Kidney (tissue), 14 donors: ENCODE measurements around the gene USP19. TPM values are rescaled to one million over a fixed set of nuclear protein-coding genes. Genes with fewer than 3 reads are reported as not detected.

Experiments
- DNase-seq, 5 donors: peaks; one replicate each; pipeline ENCODE4 v3.0.0-alpha.2; 2013 to 2020
- FAIRE-seq: peaks from 2 replicates; lab custom pipeline; 2012; peaks lifted over from hg19 to GRCh38; lab: Jason Lieb, UNC
- H3K27ac ChIP-seq, 2 donors: one replicate each; pipeline ENCODE4 v1.7.0; 2013; ENCODE audit warnings: low read depth in 2 of 2, low read length in 2 of 2, inconsistent platforms in 1 of 2
- H3K27me3 ChIP-seq: one replicate; pipeline ENCODE4 v1.7.1; 2013; ENCODE audit warnings: low read length, inconsistent platforms; ENCODE audit not compliant: control insufficient read depth, insufficient read depth
- H3K36me3 ChIP-seq, 3 donors: one replicate each; pipeline versions ENCODE4 v1.7.0 to v1.7.1; 2013; ENCODE audit warnings: low read length in 3 of 3, control low read depth in 1 of 3, inconsistent platforms in 1 of 3; ENCODE audit not compliant: insufficient read depth in 3 of 3, control insufficient read depth in 2 of 3
- H3K4me1 ChIP-seq, 3 donors: one replicate each; pipeline versions ENCODE4 v1.7.0 to v1.7.1; 2013; ENCODE audit warnings: low read length in 3 of 3, inconsistent platforms in 1 of 3, low read depth in 1 of 3; ENCODE audit not compliant: control insufficient read depth in 2 of 3, insufficient read depth in 2 of 3
- H3K4me3 ChIP-seq, 3 donors: one replicate each; pipeline versions ENCODE4 v1.7.0 to v1.8.1; 2013; ENCODE audit warnings: low read length in 3 of 3, control low read depth in 1 of 3, inconsistent platforms in 1 of 3
- H3K9ac ChIP-seq, 3 donors: one replicate each; pipeline versions ENCODE4 v1.7.0 to v1.7.1; 2013; ENCODE audit warnings: low read length in 3 of 3, control low read depth in 1 of 3, inconsistent platforms in 1 of 3
- H3K9me3 ChIP-seq, 3 donors: one replicate each; pipeline versions ENCODE4 v1.7.0 to v1.7.1; 2013; ENCODE audit warnings: low read length in 3 of 3, control low read depth in 1 of 3, inconsistent platforms in 1 of 3; ENCODE audit not compliant: control insufficient read depth in 2 of 3, insufficient read depth in 1 of 3
- CTCF ChIP-seq: IDR thresholded peaks from 3 replicates; pipeline ENCODE4 v1.5.1; 2012; ENCODE audit warnings: mild to moderate bottlenecking, moderate library complexity, borderline replicate concordance; ENCODE audit not compliant: insufficient read depth; ENCODE audit errors: extremely low read depth
- intact Hi-C: fragments of 100-400 bp; cut with DNase I; formaldehyde crosslinking; loops from one replicate; pipeline ENCODE4 v1.11.1; 2022
- polyA plus RNA-seq: library from polyadenylated mRNA; stranded (reverse); fragments of 350-450 nt; fragmentation: Illumina TruSeq; extraction: RNeasy Lipid Tissue Mini Kit (QIAGEN cat#74804); gene quantifications from one replicate; pipeline ENCODE4 v1.2.3, GENCODE V29; 2014; ENCODE audit warnings: low read depth, low replicate concordance; ENCODE audit not compliant: insufficient read depth
- total RNA-seq: library from RNA; stranded (reverse); fragmentation: NEBNext Ultra II Directional; extraction: Animal tissue kit (Norgen Biotek cat#: 25700); gene quantifications from one replicate; pipeline ENCODE4 v1.2.1, GENCODE V29; 2021
- donor health status: control.
- donor health status: control.
- donor health status: control.
- donor health status: control.
- donor health status: control.
- donor health status: DM: yes; HTN: yes; CAD: no.
- donor health status: Normal renal cell carcinoma (clear cell type).

Gene USP19
- total and polyA plus RNA-seq, 2 donors from 2014 or later: 29.3 to 67.2 TPM

- Histone ChIP-seq H3K27ac (no peak overlapping the region), H3K4me3 (no peak overlapping the region), H3K4me1 (peaks cover 0 to 2% (median 0%) of the 10 kb centered on the region in 3 donors), H3K9me3 (no peaks in the 10 kb centered on the region), H3K27me3 (no peaks in the 10 kb centered on the region), H3K9ac (no peak overlapping the region), H3K36me3 (peaks cover 0 to 4% (median 4%) of the 10 kb centered on the region in 3 donors)
- DNase-seq: peak in 2 of 5 donors; percentile 8 to 24
- no peak for FAIRE-seq
- intact Hi-C loops: no loop called here
- no peak for TF ChIP-seq CTCF
Measured at GRCh38 chr3:49158792-49159191, 38.2 kb upstream of the USP19 start.

- Histone ChIP-seq H3K27me3 (no peaks in the 10 kb centered on the region), H3K36me3 (no peaks in the 10 kb centered on the region), H3K9me3 (no peaks in the 10 kb centered on the region), H3K27ac (no peak overlapping the region), H3K4me1 (peaks cover 0 to 2% (median 0%) of the 10 kb centered on the region in 3 donors), H3K4me3 (no peak overlapping the region), H3K9ac (no peak overlapping the region)
- intact Hi-C loops: no loop called here
- FAIRE-seq: no peak
- DNase-seq: peak in 2 of 5 donors; percentile 42 to 58
- peak; percentile 59 for TF ChIP-seq CTCF
Measured at GRCh38 chr3:49158103-49158709, 37.6 kb upstream of the USP19 start.

- FAIRE-seq (no peak), DNase-seq (no peak)
- H3K27ac ChIP-seq: no peak overlapping the region
- no peaks in the 10 kb centered on the region for H3K36me3 ChIP-seq
- TF ChIP-seq CTCF: no peak
- no peaks in the 10 kb centered on the region for H3K9me3 ChIP-seq
- no peaks in the 10 kb centered on the region for H3K27me3 ChIP-seq
- H3K4me1 ChIP-seq: peaks cover 0 to 2% (median 0%) of the 10 kb centered on the region in 3 donors
- H3K4me3 ChIP-seq: no peak overlapping the region
- H3K9ac ChIP-seq: no peak overlapping the region
- intact Hi-C loops: no loop called here
Measured at GRCh38 chr3:49157289-49157688, 36.7 kb upstream of the USP19 start.
